HG02571 (cell line): ENCODE results near the gene ITIH6.
"Not testable (repeated sequence)": the region's sequence is repeated elsewhere in the genome, so short reads cannot be mapped to it uniquely, and the experiment has no call there.

Source experiments
- ATAC-seq: cut with Tn5 transposase; IDR thresholded peaks from one replicate; pipeline ENCODE4 v1.9.1; 2021; ENCODE audit warnings: mild to moderate bottlenecking, moderate library complexity; ENCODE audit not compliant: unreplicated experiment

The ITIH6 gene, protein sequence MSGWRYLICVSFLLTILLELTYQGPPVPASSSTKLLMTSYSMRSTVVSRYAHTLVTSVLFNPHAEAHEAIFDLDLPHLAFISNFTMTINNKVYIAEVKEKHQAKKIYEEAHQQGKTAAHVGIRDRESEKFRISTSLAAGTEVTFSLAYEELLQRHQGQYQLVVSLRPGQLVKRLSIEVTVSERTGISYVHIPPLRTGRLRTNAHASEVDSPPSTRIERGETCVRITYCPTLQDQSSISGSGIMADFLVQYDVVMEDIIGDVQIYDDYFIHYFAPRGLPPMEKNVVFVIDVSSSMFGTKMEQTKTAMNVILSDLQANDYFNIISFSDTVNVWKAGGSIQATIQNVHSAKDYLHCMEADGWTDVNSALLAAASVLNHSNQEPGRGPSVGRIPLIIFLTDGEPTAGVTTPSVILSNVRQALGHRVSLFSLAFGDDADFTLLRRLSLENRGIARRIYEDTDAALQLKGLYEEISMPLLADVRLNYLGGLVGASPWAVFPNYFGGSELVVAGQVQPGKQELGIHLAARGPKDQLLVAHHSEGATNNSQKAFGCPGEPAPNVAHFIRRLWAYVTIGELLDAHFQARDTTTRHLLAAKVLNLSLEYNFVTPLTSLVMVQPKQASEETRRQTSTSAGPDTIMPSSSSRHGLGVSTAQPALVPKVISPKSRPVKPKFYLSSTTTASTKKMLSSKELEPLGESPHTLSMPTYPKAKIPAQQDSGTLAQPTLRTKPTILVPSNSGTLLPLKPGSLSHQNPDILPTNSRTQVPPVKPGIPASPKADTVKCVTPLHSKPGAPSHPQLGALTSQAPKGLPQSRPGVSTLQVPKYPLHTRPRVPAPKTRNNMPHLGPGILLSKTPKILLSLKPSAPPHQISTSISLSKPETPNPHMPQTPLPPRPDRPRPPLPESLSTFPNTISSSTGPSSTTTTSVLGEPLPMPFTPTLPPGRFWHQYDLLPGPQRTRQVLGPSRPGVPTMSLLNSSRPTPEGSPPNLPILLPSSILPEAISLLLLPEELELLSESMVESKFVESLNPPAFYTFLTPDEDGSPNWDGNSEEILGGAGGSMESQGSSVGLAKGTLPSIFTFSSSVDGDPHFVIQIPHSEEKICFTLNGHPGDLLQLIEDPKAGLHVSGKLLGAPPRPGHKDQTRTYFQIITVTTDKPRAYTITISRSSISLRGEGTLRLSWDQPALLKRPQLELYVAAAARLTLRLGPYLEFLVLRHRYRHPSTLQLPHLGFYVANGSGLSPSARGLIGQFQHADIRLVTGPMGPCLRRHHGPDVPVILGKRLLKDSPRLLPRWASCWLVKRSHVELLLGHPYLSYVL

DNA sequence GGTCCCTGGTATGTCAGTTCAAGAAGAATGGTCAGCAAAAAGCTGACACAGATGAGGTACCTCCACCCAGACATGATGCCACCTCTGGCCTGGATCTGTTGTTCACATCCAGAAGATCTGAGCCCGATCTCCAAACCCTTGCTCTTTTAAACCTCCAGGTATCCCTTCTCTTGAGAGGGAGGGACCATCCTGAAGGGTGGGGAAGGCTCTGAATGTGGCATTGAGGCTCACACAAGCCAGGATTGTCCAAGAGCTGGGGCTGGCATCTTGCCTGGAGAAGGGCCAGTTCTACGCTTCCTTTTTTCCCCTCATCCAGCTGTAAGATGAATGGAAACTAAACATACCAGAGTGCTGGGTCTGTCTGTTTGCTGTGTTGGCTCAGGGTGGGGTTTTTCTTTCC lies at the start of gene ITIH6:
TSS of gene ITIH6 (minus strand) at position 119 of the 400 bp plus-strand sequence. CDS start at position 74, 45 bp downstream.
- no peak for ATAC-seq

DNA sequence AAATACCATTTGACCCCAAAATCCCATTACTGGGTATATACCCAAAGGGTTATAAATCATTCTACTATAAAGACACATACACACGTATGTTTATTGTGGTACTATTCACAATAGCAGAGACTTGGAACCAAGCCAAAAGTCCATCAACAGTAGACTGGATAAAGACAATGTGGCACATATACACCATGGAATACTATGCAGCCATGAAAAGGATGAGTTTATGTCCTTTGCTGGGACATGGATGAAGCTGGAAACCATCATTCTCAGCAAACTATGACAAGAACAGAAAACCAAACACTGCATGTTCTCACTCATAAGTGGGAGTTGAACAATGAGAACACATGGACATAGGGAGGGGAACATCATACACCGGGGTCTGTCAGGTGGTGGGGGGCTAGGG lies 49.6 kb upstream of the ITIH6 start:
- ATAC-seq = not testable (repeated sequence)

DNA sequence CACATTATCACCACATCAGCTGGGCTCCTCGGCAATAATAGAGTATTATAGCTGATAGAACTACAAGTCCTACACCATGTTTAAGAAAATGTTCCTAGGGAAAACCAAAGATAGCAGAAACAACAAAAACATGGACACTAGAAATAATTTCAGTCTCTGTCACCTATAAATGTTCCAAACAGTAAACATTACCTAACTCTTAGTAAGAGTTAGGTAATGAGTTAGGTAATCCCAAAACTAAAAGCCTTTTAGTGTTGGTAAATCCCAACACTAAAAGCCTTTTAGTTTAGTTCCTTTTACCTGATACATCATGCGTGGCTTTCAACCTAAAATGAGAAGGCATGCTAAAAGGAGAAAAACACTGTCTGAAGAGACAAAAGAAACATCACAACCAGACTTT lies 45.0 kb upstream of the ITIH6 start:
- ATAC-seq = no peak

DNA sequence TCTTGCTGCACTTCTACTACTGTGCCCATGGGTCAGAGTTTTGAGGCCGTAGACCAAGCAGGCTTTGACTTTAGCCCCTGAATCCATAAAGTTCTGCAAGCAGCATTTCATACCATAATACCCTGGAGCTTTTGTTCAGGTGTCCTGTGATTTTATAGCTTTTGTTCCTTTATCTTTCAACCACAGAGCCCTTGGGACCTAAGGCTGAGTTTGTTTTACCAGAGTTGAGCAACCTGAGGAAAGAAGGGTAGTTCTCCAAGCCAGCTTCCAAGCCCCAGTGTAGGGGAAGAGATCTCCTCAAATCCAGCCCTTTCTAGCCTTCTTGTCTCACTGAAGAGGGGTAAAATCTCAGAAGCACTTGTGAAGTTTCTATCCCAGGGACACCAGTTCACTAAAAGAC lies 44.6 kb upstream of the ITIH6 start:
- no peak for ATAC-seq

DNA sequence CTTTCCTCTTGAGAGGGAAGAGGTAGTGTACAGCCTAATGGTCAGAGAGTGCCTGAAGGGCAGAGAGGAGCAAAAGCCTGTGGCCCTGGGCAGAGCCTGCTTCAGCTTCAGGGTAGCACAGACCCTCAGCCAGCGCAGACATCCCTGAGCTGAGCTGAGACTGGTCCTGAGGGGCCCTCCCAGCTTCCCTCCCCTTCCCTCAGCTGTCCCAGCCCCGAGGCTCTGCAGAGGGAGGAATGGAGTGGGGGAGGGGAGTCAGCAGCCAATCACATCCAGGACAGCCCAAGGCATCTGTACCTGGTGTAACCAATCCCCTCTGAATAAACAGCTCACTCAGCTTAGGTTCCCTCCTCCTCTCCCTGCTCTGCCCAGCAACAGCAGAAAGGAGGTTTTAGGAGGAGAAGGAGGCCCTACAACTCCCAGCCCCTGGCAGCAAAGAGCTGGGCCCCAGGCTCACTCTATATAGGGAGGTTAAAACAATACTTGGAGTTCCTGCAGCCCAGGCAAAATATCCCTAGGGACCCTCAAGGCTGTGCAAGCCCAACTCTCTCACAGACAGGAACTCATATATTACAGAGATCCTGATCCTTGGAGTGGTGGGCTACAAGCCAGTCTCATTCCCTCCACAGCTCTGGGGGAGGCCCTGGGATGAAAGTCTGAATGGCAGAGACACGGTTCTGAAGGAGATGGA lies 43.3 kb upstream of the ITIH6 start:
- not testable (repeated sequence) for ATAC-seq

DNA sequence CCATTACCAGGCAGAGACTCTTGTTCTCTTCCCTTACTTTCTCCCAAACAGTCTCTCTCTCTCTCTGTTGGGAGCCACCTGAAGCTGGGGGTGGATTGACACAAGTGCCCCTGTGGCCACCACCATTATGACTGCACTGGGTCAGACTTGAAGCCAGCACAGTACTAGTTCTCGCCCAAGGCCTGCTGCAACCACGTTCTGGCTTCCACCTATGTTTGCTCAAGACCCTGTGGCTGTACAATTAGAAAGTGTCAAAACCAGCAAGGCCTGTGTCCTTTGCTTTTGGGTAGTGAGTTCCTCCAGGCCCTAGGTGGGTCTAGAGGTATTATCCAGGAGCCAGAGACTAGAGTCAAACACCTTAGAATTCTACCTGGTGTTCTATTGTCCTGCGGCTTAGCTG lies 40.5 kb upstream of the ITIH6 start:
- no peak for ATAC-seq

DNA sequence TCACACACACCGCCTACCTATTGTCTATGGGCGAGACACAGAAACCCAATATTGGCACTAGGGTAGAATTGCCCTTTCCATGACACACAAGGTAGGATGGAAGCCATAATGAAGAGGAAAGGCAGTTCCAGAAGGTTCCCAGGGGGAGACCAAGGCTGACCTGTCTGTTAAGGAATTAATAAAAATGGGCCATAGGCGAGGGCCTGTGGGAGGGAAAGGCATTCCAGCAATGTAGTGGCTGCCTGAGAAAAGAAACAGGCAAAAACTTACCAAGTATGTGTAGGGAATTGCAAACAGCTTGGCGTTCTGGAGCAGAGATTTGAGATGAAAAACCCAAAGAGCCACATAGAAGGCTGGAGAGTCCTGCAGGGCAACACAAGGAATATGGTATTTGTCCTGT lies 28.5 kb upstream of the ITIH6 start:
- ATAC-seq = no peak

DNA sequence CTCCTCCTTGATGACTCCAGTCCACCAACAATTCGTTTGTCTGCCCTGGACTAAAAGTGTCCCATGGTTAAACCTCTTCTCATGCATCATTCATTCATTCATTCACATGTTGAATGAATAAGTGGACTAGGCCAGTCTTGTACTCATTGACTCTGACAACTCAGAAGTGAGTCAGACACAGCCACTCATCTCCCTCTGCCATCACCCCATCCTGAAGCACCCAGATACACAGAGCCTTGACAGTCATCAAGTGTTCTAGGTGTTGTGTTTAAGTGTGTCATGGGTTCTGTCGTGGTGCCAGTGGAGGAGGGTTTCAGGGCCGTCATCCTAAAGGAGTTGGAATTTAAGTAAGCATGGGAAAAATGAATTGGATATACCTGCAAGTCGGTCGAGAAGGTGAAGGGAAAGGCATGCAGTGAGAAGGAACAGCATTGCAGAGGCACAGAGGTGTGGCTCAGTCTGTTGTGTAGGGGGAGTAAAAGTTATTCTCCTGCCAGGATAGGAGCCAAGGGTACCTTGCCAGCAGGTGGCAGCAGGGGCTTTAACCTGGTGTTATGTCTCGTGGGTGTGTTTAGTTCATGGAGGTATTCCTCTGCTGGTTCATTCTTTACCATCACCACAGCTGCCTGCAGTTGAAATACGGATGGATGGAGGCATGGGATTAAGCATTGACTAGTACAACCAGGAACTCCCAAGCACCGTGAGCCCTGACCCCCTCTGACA lies 27.8 kb upstream of the ITIH6 start:
- no peak for ATAC-seq

DNA sequence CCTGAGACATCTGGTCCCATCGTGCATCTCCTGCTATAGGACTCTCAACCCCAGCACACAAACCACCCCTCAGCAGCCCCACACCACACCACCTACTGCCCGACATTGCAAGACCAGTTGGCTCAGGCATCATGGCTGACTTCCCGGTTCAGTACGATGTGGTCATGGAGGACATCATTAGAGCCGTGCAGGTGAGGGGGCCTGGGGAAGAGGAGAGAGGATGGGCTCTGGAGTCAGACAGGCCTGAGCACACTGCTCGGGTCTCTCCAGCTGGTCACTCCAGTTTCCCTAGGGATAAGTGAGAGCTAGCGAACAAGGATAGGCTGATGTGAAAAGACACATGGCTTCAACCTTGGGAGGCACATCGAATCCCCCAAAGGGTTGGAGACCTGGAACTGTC lies 26.7 kb upstream of the ITIH6 start:
- ATAC-seq = no peak

DNA sequence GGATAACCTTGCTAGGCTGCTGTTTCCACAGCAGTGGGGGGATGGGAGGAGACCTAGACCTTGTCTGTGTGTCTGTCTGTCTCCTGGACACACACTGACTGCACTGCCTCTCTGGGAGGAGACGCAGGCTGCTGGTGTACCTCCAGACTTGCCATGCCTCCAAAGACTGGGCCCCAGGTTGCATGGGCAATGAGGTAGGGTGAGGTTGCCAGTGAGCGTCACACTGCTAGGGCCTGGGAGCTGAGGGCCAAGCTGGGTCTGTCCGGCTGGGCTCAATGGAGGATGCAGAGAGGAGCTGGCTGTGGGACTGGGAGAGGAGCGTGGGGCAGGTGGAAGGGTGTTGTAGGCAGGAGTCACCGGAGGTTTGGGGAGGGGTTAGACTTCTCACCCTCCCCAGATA lies 26.1 kb upstream of the ITIH6 start:
- ATAC-seq = no peak

DNA sequence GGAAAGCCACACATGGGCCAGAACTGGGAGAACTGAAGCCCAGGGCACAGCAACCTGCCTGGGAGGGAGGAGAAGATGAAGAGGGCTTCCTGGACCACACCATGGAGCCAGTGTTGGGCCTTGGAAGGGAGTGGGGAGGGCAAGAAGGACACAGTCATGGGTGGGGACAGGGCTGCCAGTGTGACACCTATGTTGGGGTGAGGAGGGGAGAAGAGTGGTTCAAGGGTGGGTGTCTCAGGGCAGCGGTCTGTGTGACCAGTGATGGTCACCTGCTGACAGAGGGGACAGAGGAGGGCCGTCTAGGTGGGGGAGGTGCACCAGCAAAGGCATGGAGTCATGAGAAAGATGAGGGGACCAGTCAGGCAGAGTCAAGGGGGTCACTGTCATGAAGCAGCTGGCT lies 23.3 kb upstream of the ITIH6 start:
- ATAC-seq = no peak

DNA sequence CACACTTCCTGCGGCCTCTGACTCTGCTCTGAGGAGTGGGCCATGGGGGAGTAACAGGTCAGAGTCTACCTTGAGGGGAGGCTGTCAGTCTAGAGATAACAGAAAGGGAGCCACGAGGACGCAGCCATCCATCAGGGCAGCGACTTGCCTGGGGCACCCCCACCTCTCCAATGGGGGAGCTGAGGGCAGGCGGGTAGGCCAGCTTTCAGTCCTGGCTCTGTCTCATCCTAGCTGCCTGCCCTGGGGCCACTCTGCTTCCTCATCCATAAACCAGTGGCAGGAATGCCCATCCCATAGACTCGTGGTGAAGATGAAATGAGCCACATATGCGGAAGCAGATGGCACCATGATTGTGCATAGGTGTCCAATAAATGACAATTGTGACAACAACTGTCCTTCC lies 22.7 kb upstream of the ITIH6 start:
- no peak for ATAC-seq

DNA sequence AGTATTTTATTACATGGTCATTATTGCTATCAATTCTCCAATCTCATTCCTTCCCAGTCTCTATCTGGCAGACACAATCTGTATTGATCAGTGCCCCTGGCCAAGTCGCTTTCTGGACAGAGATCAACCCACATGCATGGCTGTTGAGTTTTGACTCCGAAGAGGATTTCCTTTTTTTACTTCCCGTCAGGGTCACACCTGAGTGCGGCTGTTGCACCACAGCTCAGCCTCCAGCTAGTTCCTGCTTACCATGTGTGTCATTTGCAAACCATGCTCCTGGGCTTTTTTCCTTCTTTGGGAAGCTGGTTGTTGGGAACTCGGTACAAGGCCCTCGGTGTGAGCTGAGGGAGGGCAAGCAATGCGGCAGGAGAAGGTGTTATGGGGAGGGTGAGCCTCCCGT lies 21.1 kb upstream of the ITIH6 start:
- no peak for ATAC-seq

DNA sequence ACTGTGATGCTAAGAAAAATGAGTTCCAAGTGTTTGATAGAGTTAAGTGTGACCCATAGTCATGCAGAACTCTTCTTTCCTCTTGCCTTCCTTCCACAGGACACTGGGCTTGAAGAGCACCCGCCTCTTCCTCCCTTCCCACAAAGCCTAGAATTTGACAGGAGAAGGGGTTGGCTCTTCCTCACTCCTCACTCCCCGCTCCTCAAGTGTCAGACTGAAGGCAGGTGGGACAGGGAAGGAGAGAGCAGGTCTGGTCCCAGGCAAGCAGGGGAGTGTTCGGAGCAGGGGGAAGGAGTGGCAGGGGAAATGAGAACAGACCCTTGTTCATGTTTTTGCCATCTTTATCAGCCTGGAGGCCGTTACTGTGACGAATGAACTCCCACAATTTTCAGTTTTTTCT lies 20.2 kb upstream of the ITIH6 start:
- no peak for ATAC-seq

DNA sequence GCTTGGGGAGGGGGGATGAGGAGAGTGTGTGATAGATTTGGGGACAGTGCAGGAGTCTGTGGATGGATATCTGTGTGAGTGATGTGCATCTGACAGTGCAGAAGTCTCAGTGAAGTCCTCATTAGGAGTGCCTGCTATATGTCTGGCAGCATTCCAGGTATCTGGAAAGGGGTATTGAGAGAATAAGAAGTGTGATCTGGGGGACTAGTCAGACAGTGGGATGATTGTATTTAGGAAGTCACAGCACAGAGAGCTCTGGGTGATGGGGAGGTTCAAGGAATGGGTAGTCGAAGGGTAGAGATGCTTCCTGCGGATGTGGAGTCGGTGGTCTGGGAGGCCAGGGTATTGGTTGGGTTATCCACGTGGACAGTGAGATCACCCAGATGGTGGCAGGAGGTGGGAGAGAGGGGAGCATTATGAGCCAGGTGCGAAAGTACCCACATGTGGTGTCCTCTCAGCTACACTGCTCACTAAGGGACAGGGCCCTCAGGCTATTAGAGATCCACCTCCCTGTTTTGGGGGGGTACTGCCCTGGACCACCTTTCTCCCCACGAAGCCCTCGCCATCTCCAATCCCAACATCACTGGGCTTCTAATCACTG lies 19.3 kb upstream of the ITIH6 start:
- no peak for ATAC-seq

DNA sequence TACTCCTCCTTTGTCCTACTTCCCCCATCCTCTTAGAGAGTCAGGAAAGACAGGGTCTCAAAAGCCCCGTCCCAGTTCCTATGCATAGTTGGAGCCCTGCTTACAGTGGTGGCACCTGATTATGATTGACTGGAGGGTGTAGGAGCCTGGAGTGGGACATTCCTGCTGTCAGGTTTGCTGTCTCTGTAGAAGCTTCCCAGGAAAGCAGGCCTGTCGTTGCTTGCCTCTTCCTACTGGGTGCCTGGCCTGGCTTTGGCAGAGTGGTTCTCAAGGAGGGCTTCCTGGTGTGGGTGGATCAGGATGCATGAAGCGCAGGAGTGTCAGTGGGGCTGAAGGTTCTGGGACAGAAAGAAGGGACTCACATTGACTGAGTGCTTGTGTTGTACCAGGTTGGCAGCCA lies 14.3 kb upstream of the ITIH6 start:
- no peak for ATAC-seq

DNA sequence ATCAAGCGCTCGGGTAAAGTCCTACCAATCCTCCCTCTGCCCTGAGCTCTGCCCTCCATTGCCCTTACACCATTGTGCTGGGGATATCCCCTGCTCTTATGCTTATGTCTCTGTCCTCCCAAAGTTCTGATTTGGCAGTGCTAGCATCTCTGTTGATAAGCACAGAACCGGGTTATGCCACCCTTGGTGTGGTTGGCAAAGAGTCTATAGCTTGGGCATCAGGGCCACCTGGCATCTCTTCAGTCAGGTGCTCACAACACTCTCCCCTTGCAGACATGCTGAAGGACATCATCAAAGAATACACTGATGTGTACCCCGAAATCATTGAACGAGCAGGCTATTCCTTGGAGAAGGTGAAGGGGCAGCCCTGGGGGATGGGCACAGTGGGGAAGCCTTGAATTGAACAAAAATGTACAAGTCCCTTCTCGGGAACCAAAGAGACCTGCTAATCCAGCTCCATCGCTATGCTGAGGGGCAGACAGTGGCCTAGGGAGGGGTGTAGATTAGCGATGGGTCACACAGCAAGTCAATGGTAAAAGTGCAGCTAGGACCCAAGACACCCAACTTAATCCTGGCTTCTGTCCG lies 13.3 kb upstream of the ITIH6 start:
- ATAC-seq = no peak

DNA sequence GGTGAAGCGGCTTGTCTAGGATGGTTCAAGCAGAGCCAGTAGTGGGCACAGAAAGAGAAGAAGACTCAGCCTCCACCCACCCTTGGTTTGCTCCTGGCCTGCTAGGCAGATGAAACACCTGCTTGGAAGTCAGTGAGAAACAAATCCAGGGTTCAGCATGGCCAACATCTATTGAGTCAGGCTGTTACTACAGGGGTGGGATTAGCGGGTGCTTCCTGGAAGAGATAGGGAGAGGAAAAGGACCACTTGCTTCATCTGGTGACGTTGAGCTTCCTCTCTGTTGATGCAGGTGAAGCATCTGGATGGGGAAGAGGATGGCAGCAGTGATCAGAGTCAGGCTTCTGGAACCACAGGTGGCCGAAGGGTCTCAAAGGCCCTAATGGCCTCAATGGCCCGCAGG lies 12.5 kb upstream of the ITIH6 start:
- ATAC-seq = no peak
